HTERT RPE-1 (cell line): Measurements from ENCODE around the gene CLEC16A.
"Not testable (repeated sequence)": the region's sequence is repeated elsewhere in the genome, so short reads cannot be mapped to it uniquely, and the experiment has no call there.

Experiments
- in situ Hi-C: fragments of 300-500 bp; cut with MboI; formaldehyde crosslinking; loops from 4 replicates; pipeline ENCODE4 v1.14.3; 2020; ENCODE audit warnings: low sequenced_read_pairs

The CLEC16A gene

DNA sequence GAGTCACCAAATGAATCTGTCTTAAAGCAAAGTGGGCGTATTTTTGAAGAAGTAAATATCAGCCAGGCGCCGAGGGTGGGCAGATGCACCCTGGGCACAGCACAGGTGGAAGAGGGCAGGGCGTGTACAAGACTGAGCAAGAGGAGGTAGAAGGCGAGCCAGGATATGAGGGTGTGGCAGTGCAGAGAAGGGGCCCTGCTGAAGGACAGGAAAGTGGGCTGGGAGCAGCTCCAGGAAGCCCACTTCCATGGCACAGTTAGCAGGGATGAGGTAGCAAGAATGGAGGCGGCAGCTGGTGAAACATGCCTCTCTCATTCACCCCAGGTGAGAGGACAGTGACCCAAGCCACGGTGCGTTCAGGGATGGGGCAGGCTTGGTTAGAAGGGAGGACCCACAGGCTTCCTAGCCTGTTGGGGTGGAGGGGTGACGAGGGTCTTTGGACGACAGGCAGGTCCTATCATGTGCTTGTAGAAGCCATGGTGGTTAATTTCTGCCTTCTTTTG, 149.3 kb downstream of the CLEC16A start:
- in situ Hi-C loops, result no loop called here

DNA sequence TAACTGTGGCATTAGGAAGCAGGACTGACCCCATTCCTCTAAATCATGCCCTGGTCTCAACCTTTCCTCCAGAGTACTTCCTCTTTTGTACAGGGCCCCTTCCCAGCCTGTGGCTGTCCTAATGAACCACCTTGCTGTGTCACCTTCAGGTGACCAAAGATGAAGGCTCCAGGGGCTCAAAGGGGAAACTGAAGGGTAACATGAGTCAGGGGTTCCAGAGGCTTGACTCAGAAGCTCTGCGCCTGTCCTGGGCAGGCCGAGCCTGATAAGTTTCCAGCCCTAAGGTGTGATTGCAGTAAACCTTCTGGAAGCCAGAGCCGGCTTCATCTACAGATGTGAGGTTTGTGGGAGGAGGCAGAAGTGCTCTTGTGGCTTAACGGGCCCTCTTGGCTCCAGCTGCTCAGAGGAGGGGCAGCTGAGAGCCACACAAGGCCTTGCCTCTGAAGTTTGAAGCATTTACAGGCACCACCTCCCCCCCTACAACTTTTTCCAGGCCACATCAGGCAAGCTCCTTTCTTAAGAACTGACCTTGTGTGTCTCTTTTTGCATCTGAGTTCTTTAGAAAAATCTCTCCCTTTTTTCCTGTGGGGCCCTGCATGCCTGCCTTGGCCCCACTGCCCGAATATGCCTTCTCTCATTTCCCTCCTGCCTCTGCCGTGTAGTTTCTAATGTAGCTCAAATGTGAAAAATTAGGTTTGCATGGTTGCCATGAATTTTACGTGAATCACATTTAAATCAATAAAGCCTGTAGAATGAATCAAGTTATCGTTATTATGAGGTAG, 149.9 kb downstream of the CLEC16A start:
- in situ Hi-C loops, result no loop called here

DNA sequence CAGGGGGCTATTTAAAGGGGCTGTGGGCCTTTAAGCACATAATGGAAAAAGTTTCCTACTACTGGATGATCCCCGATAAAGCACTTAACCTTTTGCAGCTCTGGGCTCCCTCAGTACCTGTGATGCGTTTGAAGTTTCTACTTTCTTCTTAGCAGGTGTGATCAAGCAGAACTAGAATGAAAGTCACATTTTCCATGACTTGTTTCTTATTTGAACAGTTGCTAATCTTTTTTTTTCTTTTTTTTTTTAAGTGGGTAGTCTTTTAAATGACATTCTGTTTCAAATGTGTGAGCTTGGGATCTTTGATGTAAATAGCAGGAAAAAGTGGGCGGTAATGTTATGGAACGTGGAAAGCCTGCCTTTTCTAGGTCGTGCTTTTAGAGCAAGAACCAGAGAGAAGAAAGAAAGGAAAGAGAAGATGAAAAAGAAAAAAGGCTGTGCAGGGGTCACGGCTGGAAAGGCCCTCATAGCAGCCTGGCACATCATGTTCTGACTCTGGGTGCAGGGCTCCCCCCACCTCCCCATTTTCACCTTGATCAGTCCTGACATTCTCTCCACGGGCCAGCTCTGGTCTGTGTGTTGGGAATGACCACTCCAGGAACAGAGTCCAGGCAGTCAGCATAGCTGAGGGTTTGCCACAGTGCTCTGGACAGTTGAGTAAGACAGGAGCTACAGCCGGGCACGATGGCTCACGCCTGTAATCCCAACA, 150.6 kb downstream of the CLEC16A start:
- in situ Hi-C loops, result no loop called here

DNA sequence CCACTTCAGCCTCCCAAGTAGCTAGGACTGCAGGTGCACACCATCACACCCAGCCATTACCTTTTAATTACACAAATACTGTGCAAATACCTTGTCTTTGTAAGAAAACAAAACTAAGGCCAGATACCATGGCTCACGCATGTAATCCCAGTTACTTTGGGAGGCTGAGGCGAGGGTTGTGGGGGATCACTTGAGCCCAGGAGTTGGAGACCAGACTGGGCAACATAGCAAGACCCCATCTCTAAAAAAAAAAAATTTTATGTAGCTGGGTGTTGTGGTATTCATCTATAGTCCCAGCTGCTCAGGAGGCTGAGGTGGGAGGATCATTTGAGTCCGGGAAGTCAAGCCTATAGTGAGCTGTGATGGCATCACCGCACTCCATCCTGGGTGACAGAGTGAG, 151.6 kb downstream of the CLEC16A start:
- in situ Hi-C loops, result no loop called here

DNA sequence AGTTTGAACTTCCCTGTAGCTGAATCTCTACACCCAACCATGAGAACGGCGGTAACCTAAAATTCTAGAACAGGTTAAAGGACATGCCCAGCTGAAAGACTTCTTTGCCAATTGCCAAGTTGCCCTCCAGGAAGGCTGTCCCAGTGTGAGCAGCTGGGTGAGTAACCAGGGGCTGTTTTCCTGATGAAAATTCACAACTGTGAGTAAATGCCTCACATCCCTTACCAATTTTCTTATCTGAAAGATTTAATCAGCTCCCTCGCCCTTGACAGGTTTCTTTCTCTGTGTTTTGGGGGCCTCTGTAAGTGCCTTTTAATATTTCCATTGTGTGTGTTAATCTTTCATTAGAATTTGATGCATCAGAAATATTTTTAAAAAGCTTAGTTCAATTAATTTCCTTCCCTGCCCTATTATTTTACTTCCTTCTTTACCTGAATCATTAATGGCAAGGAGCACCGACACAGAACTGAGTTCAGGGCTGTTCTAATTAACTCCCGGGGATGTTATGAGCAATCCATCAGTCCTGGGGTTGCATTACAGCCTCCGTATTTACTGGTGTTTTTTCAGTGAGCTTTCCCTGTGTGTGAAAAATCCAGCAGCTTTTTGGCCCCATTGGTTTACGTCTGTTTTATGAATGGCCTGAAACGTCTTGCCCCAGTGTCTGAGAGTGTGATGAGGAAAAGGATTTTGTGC, 152.9 kb downstream of the CLEC16A start:
- in situ Hi-C loops, result no loop called here

DNA sequence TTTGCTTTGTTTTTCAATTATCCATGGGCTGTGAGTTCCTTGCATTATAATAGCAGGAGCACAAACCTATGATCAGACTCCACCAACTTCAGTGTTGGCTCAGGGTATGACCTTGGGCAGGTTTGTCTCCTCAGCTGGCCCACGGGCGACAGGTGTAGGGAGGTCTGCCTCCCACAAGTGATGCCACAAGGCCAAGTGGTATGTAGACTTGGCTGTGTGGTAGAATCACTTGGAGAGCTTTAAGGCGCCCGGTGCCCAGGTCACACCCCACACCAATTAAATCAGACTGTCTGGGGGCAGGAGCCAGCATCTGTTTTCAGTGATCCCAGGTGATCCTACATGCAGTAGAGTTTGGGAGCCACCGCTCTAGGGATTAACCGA, 153.4 kb downstream of the CLEC16A start:
- in situ Hi-C loops, result no loop called here

DNA sequence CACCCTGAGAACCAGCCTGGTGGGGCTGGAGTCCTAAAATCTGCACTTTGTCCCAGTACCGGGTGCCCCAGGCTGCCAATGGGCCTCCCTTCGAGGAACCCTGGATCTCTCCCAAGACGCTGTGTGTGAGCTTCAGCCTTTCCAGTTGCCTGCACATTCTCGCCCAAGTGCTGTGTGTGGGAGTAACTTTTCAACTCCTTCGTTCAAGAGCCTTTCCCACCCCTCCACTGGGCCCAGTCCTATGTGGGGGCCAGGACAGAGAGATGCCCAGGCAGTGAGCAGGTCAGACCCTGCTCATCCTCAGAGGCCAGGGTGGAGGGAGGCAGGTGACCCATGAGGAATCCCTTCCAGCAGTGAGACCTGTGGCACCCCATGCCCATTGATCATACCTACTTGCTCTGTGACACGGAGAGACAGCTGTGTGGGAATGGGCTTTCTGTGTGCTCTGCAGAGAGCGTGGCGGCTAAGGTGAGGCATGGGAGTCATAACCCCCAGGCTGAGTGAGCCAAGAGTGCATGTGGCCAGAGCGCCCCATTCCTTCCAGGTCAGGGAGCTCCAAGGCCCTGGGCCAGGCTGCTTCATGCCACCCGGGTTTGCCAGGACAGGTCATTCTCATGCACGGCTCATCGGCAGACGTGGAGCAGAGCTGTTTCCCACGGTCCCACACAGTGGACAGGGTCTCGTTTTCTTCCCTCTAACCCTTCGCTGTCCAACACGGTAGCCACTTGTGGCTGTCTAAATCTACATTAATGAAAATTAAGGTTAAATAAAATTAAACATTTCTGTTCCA, 154.4 kb downstream of the CLEC16A start:
- in situ Hi-C loops, result no loop called here

DNA sequence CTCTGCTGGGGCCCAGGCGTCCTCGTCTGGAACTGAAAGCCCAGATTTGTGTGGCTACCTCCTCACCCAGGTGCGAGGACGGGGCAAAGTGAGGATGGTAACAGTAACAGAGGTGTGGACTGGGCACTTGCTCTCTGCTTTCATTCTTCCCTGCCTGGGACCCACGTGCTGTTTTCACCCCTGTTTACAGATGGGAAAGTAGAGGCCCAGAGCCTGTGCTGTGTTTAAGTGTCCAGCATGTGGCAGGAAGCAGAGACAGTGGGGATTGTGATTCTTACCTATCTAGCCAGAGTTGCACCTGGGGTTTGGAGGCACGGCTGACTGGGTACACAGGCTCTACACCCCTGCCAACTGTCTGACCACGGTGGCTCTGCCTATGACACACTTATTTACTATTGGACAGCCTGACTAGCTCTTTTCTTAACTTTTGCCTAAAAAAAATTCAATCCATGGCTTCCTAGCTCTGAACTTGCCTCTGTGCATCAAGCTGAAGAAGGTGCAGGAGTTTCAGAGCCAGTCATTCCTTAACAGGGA, 155.4 kb downstream of the CLEC16A start:
- in situ Hi-C loops, result no loop called here

DNA sequence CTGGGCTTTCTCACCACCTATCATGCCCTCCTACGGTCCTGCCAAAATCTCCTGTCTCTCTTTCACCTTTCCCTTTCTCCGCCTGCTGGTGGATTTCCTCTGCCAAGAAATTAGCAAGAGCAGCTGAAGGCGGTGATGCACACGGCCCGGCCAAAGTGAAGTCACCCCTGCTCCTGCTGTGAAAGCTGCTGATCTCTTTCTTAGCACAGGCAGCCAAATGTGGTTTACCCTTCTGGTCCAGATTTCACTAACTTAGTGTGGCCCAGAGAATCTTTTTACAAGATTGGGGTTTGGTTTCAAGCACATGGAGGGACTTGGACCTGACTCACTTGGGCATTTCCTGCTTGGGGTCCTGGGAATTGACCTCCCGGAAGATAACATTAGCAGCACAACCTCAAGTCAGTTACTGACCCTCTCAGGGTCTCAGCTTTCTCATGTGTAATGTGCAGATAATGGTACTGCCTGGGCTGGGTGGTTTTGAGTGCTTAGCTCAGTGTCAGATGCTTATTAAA, 155.9 kb downstream of the CLEC16A start:
- in situ Hi-C loops, result no loop called here

DNA sequence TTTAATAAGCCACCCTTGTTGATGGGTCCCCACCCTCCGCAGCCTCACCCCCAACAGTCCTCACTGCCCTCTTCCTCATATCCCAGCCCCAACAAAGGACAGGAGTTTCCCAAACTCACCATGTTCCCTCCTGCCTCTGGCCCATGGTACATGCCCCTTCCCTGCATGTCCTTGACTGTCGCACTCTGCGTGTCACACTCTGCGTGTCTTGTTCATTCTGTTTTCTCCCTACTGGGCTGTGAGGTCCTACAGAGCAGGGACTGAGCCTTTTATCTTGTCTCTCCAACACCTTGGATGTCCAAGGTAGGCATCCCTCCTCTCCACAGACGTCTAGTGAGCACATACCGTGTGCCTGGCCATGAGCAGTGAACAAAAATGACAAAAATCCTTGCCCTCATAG, 156.9 kb downstream of the CLEC16A start:
- in situ Hi-C loops, result no loop called here

DNA sequence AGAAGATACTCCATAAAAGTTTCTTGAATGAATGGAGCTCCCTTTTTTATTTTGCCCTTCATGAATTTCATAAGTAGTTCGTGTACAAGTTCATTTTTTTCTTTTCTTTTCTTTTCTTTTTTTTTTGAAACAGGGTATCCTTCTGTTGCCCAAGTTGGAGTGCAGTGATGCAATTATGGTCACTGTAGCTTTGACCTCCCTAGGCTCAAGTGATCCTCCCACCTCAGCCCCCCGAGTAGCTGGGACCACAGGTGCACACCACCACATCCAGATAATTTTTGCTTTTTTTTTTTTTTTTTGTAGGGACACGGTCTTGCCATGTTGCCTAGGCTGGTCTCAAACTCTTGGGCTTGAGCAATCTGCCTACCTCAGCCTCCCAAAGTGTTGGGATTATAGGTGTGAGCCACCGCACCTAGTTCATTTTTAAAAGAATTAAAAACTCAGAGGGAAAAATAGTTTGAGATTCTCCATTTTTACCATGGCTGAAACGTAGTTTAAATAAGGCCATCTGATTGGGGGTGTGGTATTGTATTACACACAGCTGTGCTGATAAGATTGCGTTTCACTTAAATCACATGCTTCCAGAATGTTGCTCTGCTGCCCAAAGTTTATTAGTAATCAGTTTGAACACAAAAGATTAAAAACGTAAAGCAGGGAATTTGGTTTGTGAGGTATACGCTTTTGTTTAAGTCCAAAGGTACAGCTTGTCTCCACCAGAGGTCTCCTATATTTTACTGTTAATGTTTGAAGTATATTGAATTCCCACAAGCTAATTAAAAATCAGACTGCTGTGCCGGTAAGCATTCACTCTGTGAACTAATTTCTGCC, 157.5 kb downstream of the CLEC16A start:
- in situ Hi-C loops, result no loop called here

DNA sequence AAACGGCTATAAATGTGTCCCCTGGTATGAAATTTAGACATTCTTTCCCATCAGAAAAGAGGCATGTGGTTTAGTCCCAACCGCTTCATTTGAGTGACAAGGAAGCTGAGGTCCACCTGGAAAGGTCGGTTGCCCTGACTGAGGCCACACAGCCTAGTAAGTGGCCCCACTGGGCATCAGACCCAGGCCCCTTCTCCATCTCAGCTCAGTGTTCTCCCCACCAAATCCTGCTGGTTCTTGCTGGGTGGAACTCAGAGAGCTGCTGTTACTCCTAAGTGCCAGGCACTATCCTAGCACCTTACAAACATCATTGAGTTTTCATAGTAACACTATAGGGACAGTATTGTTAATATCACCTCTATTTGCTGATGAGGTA, 158.1 kb downstream of the CLEC16A start:
- in situ Hi-C loops, result no loop called here

DNA sequence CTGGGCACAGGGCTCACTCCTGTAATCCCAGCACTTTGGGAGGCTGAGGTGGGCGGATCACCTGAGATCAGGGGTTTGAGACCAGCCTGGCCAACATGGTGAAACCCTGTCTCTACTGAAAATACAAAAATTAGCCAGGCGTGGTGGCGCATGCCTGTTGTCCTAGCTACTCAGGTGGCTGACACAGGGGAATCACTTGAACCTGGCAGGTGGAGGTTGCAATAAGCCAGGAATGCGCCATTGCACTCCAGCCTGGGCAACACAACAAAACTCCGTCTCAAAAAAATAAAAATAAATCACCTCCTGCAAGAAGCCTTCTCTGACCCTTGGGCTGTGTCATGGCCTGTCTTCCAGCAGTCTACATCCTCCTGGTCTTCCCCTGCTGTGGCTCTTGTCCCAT, 158.9 kb downstream of the CLEC16A start:
- in situ Hi-C loops, result not testable (repeated sequence)

DNA sequence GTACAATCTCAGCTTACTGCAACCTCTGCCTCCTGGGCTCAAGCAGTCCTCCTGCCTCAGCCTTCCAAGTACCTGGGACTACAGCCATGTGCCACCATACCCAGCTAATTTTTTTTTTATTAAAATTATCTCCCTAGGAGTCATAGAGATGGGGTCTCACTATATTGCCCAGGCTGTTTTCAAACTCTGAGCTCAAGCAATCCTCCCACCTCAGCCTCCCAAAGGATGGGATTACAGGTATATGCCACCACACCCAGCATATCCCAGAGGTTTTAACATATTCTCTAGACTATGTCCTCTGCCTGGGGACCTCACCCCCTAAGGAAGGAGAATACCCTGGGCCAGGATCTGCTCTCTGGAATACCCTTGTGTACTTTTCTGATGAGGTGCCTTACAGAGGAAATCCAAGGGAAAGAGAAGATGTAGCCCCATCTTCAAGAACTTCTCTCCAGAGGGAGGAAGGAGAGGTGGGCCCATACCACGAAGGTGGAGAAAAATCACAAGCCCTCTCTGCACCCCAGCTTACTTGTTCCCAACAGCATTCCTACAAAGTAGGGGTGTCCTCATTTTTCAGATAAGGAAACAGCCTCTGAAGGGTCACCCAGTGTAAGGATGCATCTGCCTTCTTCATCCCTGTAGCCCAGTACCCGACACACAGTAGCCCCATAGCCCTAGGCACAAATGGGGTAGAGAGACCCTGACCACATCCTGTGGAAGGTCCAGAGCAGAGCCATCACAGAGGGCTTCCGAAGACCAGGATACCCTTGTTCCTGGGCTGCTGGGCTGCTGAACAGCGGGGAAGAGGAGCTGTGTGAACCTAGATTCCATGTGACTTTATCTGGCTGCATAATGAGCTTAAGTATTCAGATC, 160.0 kb downstream of the CLEC16A start:
- in situ Hi-C loops, result no loop called here

DNA sequence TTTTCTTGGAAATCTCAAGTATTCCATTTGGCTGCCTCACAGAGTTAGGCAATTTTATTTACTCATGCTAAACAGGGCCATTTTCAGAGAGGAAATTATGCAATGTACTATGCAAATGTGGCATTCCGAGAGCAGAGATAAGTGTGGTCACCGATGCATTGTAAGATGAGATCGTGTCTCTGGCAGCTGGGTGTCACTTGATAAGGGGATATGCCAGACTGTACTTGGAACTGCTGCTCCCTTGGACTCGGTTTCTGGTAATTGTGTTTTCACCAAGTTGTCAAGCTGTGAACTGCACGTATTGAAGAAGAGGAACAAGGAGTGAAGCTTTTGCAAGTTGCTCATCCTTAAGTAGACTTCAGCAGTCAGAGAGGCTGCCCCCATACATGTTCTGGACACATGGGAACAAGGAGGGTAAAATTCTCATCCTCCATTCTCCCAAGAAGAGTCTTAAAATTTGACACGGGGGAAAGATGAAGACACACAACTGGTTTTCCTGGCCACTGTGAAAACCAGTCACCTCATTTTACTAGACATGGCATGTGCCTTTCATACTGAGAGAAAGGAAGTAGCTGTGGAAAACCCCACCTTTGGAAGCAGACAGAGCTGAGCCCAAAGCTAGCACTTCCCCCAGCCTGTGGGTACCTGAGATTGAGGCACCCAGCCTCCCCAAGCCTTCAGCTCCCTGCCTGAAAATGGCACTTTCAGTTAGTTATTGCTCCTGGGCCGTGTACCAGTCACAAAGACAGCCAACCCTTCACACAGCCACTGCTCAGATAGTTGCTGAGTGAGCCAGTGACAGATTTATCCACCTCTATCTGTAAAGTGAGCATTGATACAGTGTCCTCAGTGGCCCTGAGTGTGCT, 160.9 kb downstream of the CLEC16A start:
- in situ Hi-C loops, result no loop called here

DNA sequence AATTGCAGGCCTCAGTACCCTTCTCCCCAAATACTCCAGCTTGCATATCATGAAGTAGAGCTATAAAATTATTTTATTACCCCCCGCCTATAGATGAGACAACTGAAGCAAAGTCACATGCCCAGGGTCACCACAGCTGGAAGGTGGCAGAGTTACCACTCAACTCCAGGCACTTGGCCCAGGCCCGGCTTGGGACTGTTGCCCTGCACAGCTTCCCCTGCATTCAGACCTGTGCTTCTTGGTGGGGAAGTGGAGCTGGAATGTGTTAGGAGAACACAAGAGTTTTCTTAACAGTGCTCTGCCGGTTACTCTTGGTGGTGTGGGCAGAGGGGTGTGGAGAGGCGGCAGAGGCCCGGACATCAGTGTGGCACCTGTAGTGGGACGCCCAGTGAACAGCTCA, 162.4 kb downstream of the CLEC16A start:
- in situ Hi-C loops, result no loop called here

DNA sequence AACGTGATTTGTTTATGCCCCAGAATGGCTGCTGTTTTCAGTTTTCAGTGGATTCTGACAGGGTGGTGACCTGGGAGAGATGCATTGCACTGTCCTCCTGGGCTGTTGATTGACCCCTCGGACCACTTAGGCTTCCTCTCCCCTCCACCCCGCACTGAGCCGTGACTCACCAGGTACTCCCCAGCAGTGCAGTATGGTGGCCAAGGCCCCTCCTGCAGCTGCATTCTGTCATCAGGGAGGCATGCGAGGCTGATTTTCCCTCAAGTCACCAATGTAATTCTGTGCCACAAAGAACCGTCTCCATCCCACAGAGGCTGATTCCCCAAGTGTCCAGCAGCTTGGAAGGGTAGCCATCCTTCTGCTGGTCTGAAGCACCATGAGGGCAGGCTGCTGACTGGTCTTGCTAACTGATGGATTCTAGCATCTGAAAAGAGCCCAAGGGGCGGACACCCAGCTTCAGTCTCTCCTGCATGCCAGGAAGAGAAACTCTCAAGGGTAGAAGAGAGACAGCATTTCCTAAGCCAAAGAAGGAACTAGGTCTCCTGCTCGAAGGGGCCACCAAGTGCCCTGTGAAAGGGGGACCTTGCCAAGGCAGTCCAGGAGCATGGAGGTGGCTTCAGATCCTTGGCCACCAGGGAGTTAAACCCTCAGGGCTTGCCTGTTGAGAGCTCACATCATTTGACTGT, 163.6 kb downstream of the CLEC16A start:
- in situ Hi-C loops, result no loop called here
